Psoas muscle (tissue), 8 donors: ENCODE results near the gene STAM. TPM values are rescaled to one million over a fixed set of nuclear protein-coding genes. Genes with fewer than 3 reads are reported as not detected.

Experiments used
- ATAC-seq, 4 donors: fragments of 200-7000 bp; cut with Tn5 transposase; one replicate each; pipeline ENCODE4 v1.9.1; 2020; ENCODE audit warnings: moderate library complexity in 3 of 4, mild to moderate bottlenecking in 2 of 4
- DNase-seq, 2 donors: peaks; one replicate each; pipeline ENCODE4 v3.0.0-alpha.2; 2020
- H3K27ac ChIP-seq: fragments of 200-600 bp; one replicate; pipeline ENCODE4 v1.8.0; 2022
- H3K27me3 ChIP-seq, 3 donors: fragments of 200-600 bp in 1 of 3; one replicate each; pipeline versions ENCODE4 v1.6.1 to v1.8.0; 2013 to 2022; ENCODE audit warnings: low read length in 2 of 3, mild to moderate bottlenecking in 2 of 3, moderate library complexity in 1 of 3; ENCODE audit not compliant: insufficient read depth in 3 of 3
- H3K36me3 ChIP-seq, 2 donors: fragments of 200-600 bp in 1 of 2; one replicate each; pipeline versions ENCODE4 v1.6.1 to v1.8.0; 2013 to 2022; ENCODE audit warnings: low read depth in 1 of 2, mild to moderate bottlenecking in 1 of 2, moderate library complexity in 1 of 2; ENCODE audit not compliant: insufficient read depth in 1 of 2
- H3K4me1 ChIP-seq: fragments of 200-600 bp; one replicate; pipeline ENCODE4 v1.8.0; 2022
- H3K4me3 ChIP-seq: fragments of 200-600 bp; one replicate; pipeline ENCODE4 v1.8.0; 2022; ENCODE audit warnings: mild to moderate bottlenecking
- H3K9me3 ChIP-seq: fragments of 200-600 bp; one replicate; pipeline ENCODE4 v1.8.0; 2022
- CTCF ChIP-seq: fragments of 200-600 bp; IDR thresholded peaks from one replicate; pipeline ENCODE4 v1.8.0; 2022; ENCODE audit warnings: antibody characterized with exemption
- WGBS, 3 donors: extraction: QIAGEN DNeasy Blood & Tissue Kit; methylation state at CpG; one replicate each; pipeline versions ENCODE4 v1.1.6 to v1.1.7; 2013; 5-methylcytosine and 5-hydroxymethylcytosine counted together
- intact Hi-C, 2 donors: fragments of 100-400 bp; cut with DNase I; formaldehyde crosslinking; loops; one replicate each; pipeline versions ENCODE4 v1.11.0 to v1.14.2; 2022
- polyA plus RNA-seq, 3 donors: library from polyadenylated mRNA; stranded (reverse); fragments of 200-250 nt; gene quantifications; one replicate each; pipeline ENCODE4 v1.2.3, GENCODE V29; 2013
- total RNA-seq, 4 donors: library from RNA; stranded (reverse); fragmentation: NEBNext Ultra II Directional in 2 of 4; extraction: Animal tissue kit (Norgen Biotek cat#: 25700) in 2 of 4; gene quantifications; one replicate each; pipeline versions ENCODE4 v1.2.1 to v1.2.4, GENCODE V29; 2021 to 2023
- donor health status: healthy with polysubstance abuse.
- donor health status: DM: no; HTN: no; CAD: no; lungs with moderate emphysema.
- donor health status: Bipolar disorder and iron deficiency.
- donor health status: healthy.
- donor health status: DM: yes; HTN: yes; CAD: no.
- donor health status: DM: no; HTN: no; CAD: no.
- donor health status: DM: no; HTN: no; CAD: no.
- donor health status: DM: yes; HTN: yes; CAD: no.

The STAM gene
- total and polyA plus RNA-seq, 7 donors, result 16.3 to 42.4 (median 31.9) TPM

- no peak for DNase-seq
- Histone ChIP-seq H3K4me1 (peaks cover 42% of the 10 kb centered on the region), H3K27ac (no peak overlapping the region), H3K27me3 (no peaks in the 10 kb centered on the region), H3K4me3 (no peak overlapping the region), H3K36me3 (peaks cover 0 to 19% of the 10 kb centered on the region in 2 donors), H3K9me3 (no peaks in the 10 kb centered on the region)
- ATAC-seq, result no peak
- intact Hi-C loops, result no loop called here
- TF ChIP-seq CTCF, result no peak
Measured at GRCh38 chr10:17660921-17661320, 17.0 kb downstream of the STAM start.

- TF ChIP-seq CTCF, result no peak
- DNase-seq, result no peak
- Histone ChIP-seq H3K9me3 (no peaks in the 10 kb centered on the region), H3K27ac (no peak overlapping the region), H3K4me1 (peaks cover 42% of the 10 kb centered on the region), H3K27me3 (no peaks in the 10 kb centered on the region), H3K36me3 (peaks cover 0 to 19% of the 10 kb centered on the region in 2 donors), H3K4me3 (no peak overlapping the region)
- ATAC-seq, result no peak
- intact Hi-C loops, result no loop called here
- 87 to 92% (median 88%) methylated on average over 3 of the region's 3 CpGs for WGBS, 3 donors
Measured at GRCh38 chr10:17661510-17661909, 17.6 kb downstream of the STAM start.

DNA sequence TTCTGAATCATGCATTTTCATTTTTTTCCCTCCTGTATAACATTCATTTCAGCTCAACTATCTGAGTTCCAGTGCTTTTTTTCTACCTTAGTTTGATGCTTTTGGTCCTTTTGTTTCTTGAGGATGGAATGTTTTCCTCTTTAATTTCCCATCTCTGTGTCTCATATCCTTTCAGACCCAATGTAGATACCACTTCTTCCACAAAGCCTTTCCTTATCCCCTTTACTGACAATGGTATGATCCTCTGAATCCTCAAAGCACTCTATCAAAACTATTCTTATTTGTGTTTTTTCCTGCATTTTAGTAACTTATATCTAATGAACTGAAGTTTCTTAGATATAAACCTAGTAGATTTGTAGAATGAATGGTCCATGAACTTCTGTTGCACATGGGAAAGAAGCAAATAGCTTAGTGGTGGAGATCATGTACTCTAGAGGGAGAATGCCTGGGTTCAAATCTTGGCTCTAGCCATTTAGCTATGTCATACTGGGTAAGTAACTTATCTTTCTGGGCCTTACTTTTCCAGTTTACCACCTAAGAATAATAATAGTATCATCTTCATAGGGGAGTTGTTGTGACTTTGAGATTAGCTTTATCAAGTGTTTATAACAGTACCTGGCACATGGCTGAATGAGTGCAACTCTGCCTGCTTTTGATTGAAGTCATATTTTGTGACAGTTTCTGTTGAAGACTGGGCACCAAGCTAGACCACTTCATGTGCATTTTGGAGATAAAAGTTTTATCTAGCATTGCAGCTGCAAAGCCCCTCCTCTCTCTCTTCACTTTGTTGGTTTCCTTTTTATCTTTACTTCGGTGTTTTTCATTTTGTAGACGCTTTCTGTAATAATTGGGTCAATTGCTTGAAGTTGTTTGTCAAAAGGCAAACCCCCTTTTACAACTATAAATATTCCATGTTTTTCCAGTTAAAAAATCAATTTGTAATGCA, 18.5 kb downstream of the STAM start:
- ATAC-seq, result no peak
- no peaks in the 10 kb centered on the region for H3K9me3 ChIP-seq
- H3K27me3 ChIP-seq, result no peaks in the 10 kb centered on the region
- H3K36me3 ChIP-seq, result peaks cover 0 to 19% of the 10 kb centered on the region in 2 donors
- no peak overlapping the region for H3K27ac ChIP-seq
- TF ChIP-seq CTCF, result no peak
- peaks cover 39% of the 10 kb centered on the region for H3K4me1 ChIP-seq
- WGBS, 3 donors, result 85 to 96% (median 93%) methylated on average over 2 of the region's 2 CpGs
- H3K4me3 ChIP-seq, result no peak overlapping the region
- no peak for DNase-seq
- intact Hi-C loops, result no loop called here

- Histone ChIP-seq H3K27ac (no peak overlapping the region), H3K27me3 (no peaks in the 10 kb centered on the region), H3K36me3 (peaks cover 0 to 19% of the 10 kb centered on the region in 2 donors), H3K9me3 (no peaks in the 10 kb centered on the region), H3K4me3 (no peak overlapping the region), H3K4me1 (peaks cover 49% of the 10 kb centered on the region)
- no peak for TF ChIP-seq CTCF
- intact Hi-C loops, result no loop called here
- no peak for DNase-seq
- 79 to 84% (median 84%) methylated on average over 1 of the region's 1 CpG for WGBS, 3 donors
- ATAC-seq, result no peak
Measured at GRCh38 chr10:17663450-17663849, 19.5 kb downstream of the STAM start.
